GM19328 (cell line): ENCODE data around the gene MINDY3.
"Not testable (repeated sequence)": the region's sequence is repeated elsewhere in the genome, so short reads cannot be mapped to it uniquely, and the experiment has no call there.

Source experiments
- ATAC-seq: cut with Tn5 transposase; IDR thresholded peaks from one replicate; pipeline ENCODE4 v1.9.1; 2021; ENCODE audit warnings: mild to moderate bottlenecking, moderate library complexity; ENCODE audit not compliant: unreplicated experiment

The MINDY3 gene

DNA sequence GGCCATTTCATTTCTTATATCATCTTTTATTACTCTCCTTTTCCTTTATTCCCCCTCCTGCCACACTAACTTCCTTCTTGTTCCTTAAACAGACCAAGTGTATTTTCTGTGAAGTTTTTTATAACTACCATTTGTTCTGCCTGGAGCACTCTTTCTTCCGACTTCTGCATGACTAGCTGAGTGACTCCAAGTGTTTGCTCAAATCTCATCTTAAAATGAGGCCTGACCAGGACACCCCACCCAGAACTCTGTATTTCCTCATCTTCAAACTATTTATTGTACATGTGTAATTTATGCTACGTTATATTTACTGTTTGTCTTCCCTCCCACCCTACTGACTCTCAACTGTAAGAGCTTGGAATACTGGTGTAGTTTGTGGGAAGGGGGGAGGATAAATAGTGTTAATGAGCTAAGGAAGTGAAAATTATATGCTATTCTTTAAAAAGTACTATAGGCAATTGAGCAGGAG lies 3.2 kb downstream of the MINDY3 start:
- no peak for ATAC-seq

DNA sequence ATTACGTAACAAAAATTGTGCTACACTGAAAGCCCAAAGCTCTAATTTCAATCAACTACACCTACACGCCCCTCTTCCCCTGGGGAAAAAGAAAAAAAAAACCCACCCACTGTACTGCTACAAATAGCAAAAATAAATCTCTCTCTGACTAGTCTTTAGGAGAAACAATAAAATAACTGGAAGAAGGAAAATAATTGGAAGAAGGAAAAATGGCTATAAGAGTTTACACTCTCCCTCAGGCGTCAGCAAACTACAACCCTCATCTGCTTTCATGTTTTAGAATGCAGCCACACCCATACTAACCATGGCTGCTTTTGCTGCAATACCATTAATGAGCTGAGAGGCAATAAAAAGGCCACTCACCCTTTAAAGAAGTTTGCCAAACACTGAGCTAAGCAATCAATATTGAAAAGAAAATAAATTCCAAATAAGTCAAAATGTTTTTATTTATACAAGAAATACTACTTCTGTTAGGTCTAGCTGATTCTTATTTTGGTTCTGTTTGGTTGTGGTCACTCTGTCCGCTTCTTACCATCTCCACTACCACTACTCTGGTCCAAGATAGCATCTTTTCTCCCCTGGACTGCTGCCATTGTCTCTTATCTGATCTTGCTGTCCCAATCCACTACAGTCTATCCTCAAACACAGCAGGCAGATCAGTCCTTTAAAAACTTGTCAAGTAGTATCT lies 3.8 kb downstream of the MINDY3 start:
- ATAC-seq, result no peak

DNA sequence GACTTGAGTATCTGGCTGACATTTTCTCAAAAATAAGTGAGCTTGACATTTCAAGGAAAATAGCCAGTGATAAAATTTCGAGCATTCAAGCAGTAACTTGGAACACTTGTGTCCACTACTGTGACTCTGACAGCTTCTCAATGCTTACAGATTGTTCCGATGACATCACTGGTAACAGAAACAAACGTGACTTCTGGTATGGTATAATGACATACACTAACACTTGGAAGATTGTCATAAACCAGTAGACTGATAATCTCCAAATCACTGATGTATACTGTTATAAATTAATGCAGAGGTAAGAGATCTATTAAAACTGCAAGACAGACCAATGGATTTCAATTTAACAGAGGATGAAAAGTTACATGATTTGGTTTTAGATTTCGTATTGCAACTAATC lies 6.5 kb downstream of the MINDY3 start:
- ATAC-seq, result no peak

DNA sequence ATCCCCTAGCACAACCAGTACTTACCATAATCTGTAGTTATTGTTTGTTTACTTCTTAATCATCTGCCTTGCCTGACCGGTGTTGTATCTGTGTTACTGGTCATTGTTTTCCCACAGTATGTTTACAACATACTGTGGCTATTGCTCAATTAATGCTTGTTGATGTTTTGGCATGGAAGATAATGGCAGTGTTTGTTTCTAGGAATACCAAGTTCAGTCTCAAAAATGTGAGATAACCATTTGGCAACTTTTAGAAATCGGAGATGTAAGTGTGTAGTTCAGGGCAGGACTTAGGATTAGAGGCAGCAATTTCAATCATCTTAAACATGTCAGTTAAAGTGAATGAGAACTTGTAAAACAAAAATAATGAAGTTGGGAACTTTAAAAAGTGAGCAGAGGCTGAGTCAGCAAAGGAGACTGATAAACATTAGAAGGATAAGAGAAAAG lies 8.2 kb downstream of the MINDY3 start:
- ATAC-seq, result no peak

DNA sequence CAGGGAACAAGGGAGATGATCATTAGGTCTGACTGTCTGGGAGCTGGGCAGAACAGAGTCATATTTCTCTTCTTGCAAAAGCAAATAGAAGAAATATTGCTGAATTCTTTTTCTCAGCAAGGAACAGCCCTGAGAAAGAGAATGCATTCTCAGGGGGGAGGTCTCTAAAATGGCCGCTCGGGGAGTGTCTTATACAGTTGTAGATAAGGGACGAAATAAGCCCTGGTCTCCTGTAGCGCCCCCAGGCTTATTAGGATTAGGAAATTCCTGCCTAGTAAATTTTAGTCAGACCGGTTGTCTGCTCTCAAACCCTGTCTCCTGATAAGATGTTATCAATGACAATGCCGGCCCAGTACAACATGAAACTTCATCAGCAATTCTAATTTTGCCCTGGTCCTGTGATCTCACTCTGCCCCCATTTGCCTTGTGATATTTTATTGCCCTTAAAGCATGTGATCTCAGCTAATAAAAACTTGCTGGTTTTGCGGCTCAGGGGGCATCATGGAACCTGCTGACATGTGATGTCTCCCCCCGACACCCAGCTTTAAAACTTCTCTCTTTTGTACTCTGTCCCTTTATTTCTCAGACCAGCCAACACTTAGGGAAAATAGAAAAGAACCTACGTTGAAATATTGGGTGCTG lies 9.8 kb downstream of the MINDY3 start:
- ATAC-seq, result not testable (repeated sequence)

DNA sequence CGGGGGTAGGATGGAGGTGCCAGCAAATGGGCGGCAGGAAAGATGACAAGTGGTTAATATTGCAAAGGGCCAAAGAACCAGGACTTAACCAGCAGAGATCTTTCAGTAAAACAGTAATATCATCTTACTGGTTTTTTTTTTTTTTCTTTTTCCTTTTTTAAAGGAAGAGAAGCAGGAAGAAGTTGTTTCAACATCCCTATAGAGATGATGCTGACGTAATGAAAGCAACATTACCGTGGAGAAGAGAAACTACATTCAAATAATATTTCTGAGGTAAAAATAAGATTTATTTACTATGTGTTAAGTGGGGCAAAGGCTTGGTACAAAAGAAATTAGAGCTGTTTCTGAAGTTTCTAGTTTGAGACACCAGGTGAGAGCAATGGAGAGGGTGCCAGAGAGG lies 11.0 kb downstream of the MINDY3 start:
- ATAC-seq, result no peak

DNA sequence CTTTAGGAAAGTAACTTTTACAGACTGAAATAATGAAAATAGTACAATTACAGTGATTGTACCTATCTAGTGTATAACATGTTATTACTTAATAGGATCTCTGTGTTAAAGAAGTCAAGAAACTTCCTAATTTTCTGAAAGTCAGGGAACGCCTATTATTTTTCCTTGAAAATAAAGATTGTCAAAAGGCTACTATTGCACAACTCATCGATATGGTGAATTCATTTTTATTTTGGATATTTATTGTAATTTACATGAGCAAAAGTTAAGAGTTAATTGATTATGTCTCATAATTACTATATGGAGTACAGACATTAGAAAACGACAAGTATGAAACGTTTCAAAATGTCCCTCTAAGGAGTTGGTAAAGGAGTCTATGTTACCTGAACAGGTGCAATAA lies 12.8 kb downstream of the MINDY3 start:
- ATAC-seq, result no peak

DNA sequence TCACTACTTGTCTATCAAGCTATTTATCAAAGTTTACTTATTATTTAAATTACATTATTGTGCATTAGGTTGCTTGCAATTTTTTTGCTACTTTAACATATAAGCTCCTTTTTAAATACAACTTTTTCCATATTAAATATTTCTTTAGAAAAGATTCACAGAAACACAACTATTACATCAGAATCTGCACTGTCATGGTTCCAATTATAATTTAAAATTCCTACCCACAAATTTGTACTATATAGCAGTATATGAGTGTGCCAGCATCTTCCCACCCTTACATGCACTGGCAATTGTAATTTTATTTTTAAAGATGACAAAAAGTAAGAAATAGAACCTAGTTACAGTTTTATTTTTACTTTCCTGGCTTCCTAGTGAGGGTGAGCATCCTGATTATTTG lies 15.8 kb downstream of the MINDY3 start:
- ATAC-seq, result no peak

DNA sequence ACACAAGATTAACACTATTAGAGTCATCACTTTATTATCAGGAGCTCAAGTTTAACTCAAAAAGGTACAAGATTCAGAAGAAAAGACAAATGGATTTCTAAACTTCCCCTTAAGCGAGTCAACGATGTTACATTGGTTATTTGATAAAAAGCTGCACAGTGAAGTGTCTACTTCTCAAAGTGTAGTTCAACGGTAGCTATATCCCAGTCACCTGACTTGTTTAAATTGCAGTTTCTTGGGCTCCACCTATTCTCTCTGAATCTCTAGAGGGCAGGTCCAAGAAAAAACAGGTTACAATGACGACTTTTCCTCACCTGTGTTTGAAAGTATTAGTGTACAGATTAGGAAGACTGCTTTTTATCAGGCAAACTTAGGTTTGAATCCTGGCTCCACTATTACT lies 16.6 kb downstream of the MINDY3 start:
- no peak for ATAC-seq

DNA sequence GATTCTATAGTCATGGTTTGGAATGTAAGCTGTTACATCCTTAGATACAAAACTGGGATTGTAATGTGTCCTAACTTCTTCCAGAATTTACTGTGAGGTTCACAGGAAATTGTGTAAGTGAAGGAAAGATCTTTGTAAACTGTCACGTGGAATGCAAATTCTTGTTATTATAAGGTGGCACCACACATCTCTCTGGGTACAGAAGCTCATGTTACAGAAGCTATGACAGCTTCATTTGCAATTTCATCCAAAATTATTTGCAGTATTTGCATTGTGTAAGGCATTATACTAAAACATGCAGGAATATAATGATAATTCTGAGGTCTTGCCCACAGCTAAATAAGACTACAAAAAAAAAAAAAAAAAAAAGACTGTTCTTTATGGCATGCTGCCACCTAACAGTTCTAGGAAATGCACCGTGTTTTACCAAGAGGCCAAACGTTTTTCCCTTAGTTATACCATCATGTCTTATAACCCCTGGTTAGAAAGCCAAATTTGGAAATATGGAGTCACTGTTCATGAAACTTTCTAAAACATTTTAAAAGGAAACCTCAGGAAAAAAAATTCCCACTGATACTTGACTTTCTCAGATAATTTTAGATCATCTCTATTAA lies 17.6 kb downstream of the MINDY3 start:
- no peak for ATAC-seq

DNA sequence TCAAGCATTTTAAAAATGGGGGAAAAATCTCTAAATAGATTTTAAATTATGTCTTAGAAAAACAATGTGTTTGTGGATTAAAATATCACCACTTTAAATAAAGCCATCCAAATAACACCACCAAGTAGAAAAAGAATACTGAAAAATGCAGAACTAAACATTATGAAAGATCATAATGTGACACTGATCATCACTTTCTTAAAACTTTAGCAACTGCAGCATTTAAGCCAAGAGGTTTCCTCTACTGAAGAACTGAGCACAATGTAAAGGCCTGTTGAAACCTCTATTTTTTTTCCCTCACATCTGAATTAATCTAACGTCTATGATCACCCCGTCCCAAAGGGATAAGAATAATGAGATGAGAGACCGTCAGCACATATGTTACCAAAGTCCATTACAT lies 18.6 kb downstream of the MINDY3 start:
- no peak for ATAC-seq

DNA sequence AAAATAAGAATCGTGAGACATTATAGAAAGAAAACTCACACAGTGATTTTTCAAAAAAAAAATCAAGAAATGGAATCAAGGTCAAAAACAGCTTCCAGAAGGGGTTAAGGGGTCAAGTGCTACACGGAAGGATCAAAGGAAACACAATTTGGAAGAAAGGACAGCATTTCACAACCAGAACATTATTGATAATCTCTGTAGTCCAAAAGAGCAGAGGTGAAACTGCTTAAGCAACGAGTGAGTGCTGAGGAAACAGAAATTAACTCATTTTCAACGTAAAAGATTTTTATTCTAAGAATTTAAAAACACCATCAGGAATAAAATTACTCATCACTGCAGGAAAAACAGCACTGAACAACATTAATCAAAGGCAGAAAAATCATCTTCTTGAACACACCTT lies 23.5 kb downstream of the MINDY3 start:
- no peak for ATAC-seq

DNA sequence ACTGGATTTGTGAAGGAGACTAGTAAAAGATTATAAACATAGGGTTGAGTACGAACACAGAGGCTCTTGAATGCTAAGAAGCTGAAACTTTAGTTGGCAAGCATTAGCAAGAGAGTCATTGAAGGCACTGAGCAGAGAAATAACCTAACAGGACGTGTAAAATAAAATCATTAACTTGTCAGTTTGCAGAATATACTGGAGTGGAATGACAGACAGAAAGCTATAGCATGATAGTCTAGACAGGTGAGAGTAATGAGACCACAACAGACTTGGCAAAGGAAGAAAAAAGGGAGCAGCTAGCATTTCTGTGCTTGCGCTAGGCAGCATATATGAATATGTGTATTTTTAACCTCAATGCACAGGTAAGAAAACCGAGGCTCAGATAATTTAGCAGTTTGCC lies 30.8 kb downstream of the MINDY3 start:
- ATAC-seq, result no peak

DNA sequence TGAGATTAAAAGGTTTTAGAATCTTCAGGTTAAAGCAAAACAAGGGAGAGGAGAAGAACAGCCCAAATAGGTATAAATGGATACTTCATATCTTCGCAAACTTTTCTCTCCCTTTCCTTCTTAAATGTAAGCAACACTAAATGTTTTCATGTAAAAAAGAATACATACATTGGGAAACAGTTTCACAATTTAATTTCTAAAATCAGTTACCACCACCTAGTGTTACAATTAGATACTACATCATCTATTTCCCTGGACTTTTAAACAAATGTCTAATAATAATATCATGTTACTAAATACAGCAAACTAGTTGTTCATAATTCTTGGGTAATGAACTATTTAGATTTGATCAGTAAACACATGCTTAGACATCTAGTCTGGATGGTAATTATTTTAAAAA lies 35.8 kb downstream of the MINDY3 start:
- no peak for ATAC-seq

DNA sequence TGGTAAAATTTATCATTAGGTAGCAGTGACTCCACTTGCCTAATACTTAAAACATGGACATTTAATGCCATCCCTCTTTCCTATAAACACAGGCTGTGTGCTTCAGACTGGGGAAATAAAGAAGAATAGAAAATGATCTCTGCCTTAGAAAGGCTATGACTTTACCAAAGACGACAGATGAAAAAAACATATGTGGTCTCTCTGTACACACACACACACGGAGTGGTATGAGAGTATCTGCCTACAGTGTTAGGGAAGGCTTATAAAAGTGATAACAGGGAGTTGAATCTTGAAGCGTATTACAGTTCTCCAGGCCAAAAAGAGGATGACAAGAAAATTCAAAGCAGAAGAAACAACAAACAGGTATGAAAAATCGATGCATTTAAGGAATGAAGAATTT lies 38.2 kb downstream of the MINDY3 start:
- no peak for ATAC-seq

DNA sequence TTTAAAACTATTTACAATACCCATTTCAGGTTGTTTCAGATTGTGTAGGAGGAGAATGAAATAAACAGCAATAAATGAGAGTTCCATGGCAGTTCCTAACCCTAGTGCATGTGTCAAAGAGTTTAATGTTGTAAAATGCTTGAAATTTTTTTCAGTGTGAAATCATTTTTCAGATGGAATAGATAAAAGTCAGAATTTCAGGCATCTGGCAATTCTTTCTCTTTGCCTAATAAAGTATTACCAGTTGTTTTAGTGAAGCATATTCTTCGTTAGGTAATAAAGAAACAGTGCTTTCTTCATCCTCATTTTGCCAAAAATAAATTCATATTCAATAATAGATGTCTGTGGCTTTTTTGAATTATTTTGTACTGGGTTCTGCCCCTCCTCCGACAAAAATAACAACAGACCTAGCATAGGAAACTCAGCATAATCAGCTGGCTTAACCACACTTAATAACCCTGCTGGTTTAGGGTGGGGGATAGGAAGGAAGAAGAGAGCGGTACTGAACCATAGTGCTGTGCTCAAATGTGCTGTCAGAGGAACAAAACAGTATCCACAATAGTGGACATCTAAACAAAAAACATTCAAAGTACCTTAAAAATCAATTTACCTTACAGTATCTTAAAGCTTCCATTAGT lies 39.1 kb downstream of the MINDY3 start:
- no peak for ATAC-seq

DNA sequence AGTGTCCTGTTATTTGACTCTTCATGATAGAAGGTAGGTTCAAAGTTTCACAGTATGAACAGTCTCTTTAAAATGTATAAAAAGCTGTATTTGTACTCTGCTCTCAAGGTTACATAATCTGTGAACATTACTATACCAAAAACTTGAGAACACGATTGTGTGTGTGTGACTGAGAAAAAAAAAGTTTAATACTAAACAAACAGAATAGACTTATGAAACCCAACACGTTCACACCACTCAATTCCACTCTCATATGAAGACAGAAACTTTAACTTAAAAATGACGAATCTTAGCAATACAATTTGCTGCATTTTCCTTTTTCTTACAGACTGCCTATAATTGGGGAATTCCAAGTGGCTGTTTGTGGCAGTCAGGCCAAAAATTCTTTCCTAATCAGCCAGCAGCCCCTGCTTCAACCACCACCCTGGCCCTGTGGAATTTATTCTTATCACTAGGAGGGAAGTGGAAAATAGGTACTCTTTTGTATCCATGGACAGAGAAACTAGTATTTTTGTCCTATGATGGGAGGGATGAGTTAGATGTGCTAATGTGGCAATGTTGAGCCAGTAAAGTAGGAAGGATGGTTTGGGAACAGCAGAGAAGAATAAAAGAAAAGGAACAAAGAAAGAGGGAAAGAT lies 42.8 kb downstream of the MINDY3 start:
- ATAC-seq, result no peak

DNA sequence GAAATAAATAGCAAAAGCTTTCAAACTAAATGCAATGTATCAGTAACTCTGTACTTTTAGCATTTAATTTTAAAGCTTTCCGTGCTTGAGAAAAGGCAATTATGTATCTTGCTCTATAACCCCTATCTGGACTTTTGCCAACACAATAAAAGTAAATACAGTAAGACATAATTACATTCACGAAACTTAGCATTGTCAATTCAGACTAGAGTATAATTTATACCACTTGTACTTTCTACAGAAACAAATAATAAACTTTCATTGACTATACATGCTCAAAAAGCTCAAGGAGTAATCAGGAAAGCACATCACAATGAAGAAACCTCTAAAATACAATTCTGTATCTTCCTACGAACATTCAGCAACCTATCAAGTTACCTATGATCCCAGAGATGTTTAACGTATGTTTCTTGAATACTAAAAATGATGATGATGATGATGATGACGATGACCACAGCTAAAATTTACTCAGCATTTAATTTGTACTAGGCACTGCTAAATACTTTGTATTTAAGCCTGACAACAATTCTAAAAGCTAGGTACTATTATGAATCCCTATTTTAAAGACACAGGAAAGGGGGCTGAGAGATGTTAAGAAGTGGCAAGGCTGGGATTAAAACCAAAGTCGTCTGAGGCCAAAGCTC lies 44.9 kb downstream of the MINDY3 start:
- ATAC-seq, result no peak

DNA sequence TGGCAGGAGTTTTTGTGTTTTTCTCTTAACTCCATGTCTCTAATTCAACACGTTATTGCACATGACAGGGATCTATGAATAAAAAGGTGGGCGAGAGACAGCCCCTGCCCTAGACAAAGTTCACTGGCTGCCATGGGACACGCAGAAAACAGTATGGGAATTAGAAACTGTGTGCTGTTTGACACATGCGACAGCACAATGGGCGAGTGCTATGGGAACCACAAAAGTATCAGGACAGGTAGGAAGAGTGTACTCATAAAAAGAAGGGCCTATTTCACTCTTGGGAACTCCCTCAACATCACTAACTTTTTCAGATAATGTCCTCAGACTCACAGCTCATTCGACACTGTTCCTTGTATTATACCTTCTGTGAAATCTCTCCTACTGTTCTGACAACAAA lies 45.7 kb downstream of the MINDY3 start:
- no peak for ATAC-seq

DNA sequence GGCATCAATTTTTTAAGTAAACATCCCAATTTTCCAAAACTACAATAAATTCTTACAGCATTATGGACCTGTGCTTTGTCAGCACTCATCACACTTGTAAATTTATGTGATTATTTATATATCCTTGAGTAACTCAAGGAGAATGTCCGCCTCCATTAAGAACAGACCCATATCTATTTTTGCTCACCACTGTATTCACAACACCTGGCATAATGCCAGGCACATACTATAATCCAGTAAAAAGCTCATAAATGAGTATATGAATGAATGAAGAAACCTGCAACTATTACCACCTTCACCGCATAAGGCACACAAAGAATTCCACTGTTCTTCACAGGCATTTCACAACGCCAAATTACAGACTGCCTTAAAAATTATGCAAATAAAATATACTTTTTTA lies 46.9 kb downstream of the MINDY3 start:
- no peak for ATAC-seq

DNA sequence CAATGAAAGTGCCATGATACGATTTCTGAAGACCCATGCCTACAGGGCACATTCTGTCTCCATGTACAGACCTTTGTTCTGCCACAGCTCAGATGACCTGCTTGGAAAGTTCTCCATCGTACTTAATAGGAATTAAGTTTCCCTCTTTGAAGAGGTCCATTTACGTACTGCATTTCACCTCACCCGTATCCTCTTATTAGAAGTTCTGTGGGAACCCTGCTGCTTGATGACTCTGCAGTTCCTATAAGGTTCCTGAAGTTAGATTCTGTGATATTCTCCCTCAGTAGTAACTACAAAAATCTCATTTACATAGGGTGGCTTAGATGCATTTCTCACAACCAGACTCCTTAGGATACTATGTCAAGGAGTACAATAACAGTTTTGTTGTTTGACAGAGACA lies 50.9 kb downstream of the MINDY3 start:
- ATAC-seq, result no peak
